Measurements from ENCODE around the gene GDPD4. TPM values are rescaled to one million over a fixed set of nuclear protein-coding genes. Genes with fewer than 3 reads are reported as not detected.
"Not testable (repeated sequence)": the region's sequence is repeated elsewhere in the genome, so short reads cannot be mapped to it uniquely, and the experiment has no call there.

GDPD4 gene
- total and polyA plus RNA-seq, 10 of the 15 experiments (the other 5 are each of a cell fraction or from before 2014, with no cell fraction given), result 0.23 TPM; not detected in 9

- ATAC-seq (no peak), DNase-seq (ENCODE audit: low read depth, low spot score) (no peak), FAIRE-seq (no peak)
- in situ Hi-C loops (cut with MboI), result no loop called here
- no peaks in the 10 kb centered on the region for H3K79me2 ChIP-seq (ENCODE audit: control insufficient read depth, insufficient read depth, low read length)
- no peak overlapping the region for H3K4me3 ChIP-seq
- TF ChIP-seq YY1 (IDR thresholded peaks at IDR 0.05; ENCODE audit: low read depth, low read length), result no peak
- no peak for TF ChIP-seq TARDBP (IDR thresholded peaks at IDR 0.05; ENCODE audit: borderline replicate concordance)
- no peak for TF ChIP-seq SIN3A (IDR thresholded peaks at IDR 0.05; ENCODE audit: low read depth, low read length)
- TF ChIP-seq MXI1 (IDR thresholded peaks at IDR 0.05; ENCODE audit: low read depth, low read length), result no peak
- TF ChIP-seq ELK1 (IDR thresholded peaks at IDR 0.05; ENCODE audit: low read depth, low read length), result no peak
- no peak for TF ChIP-seq MEF2B (IDR thresholded peaks at IDR 0.05; ENCODE audit: partially characterized antibody, poor library complexity, severe bottlenecking)
- TF ChIP-seq SP1 (IDR thresholded peaks at IDR 0.05; ENCODE audit: low read depth, low read length), result no peak
- TF ChIP-seq SIX5 (IDR thresholded peaks at IDR 0.05; ENCODE audit: low read depth, low read length, severe bottlenecking), result no peak
- no peak for TF ChIP-seq SMAD1 (IDR thresholded peaks at IDR 0.05; ENCODE audit: low read depth, partially characterized antibody)
- no peak for TF ChIP-seq HCFC1 (IDR thresholded peaks at IDR 0.05; ENCODE audit: low read length)
- TF ChIP-seq CBX5 (IDR thresholded peaks at IDR 0.05; ENCODE audit: low read depth), result no peak
- no peak for TF ChIP-seq BMI1 (IDR thresholded peaks at IDR 0.05; ENCODE audit: borderline replicate concordance)
- TF ChIP-seq SKIL (IDR thresholded peaks at IDR 0.05; ENCODE audit: low read depth, poor library complexity, severe bottlenecking), result no peak
- H3K4me2 ChIP-seq (ENCODE audit: control insufficient read depth, insufficient read depth), result no peak overlapping the region
- no TSS peak for BruUV-seq (replicated peaks)
- no peaks in the 10 kb centered on the region for H3K9me3 ChIP-seq (replicated peaks; ENCODE audit: control insufficient read depth, insufficient read depth, low read length)
- no peaks in the 10 kb centered on the region for H4K20me1 ChIP-seq (ENCODE audit: control insufficient read depth, insufficient read depth)
- ChIA-PET SMC1A (ENCODE audit: uncharacterized antibody, unreplicated experiment) (interaction anchor here (0.6 to 0.9 kb wide), 2 partner anchors 254 to 256 kb away, joined by 3 read pairs; no protein-coding TSS in a partner anchor), CTCF (no interaction called here), POLR2A (no interaction called here), RAD21 (ENCODE audit: unreplicated experiment) (no interaction called here)
- 21% methylated on average over 5 of the region's 5 CpGs for WGBS (ENCODE audit: insufficient coverage, insufficient replicate concordance, low lambda C conversion rate, missing lambda C conversion rate)
- no peaks in the 10 kb centered on the region for H3K36me3 ChIP-seq (ENCODE audit: control insufficient read depth in 2 of 2, insufficient read depth in 2 of 2, low read length in 1 of 2)
- no peak overlapping the region for H2AFZ ChIP-seq (ENCODE audit: control insufficient read depth, low read depth, low read length)
- no peak overlapping the region for H3K27ac ChIP-seq (ENCODE audit: control insufficient read depth, insufficient read depth)
- no peaks in the 10 kb centered on the region for H3K27me3 ChIP-seq (replicated peaks in 1 of 2; ENCODE audit: control insufficient read depth in 2 of 2, insufficient read depth in 2 of 2, low read length in 1 of 2)
- H3K4me1 ChIP-seq (ENCODE audit: control insufficient read depth, insufficient read depth, low read length), result no peaks in the 10 kb centered on the region
- intact Hi-C loops (cut with micrococcal nuclease; ENCODE audit: unreplicated experiment), result no loop called here
- H3K9ac ChIP-seq (ENCODE audit: control insufficient read depth, insufficient read depth, low read length), result no peak overlapping the region
Measured at GRCh38 chr11:77300695-77301094, 791 bp downstream of the GDPD4 start.

GRCh38 chr11:77300028-77300427 is 1.5 kb downstream of the GDPD4 start:
- RAD21 ChIA-PET (ENCODE audit: unreplicated experiment); intact Hi-C loops (cut with micrococcal nuclease; ENCODE audit: unreplicated experiment); in situ Hi-C loops (cut with MboI); H2AFZ ChIP-seq (ENCODE audit: control insufficient read depth, low read depth, low read length); H3K9ac ChIP-seq (ENCODE audit: control insufficient read depth, insufficient read depth, low read length); H4K20me1 ChIP-seq (ENCODE audit: control insufficient read depth, insufficient read depth); ATAC-seq; SMC1A ChIA-PET (ENCODE audit: uncharacterized antibody, unreplicated experiment); POLR2A ChIA-PET; H3K79me2 ChIP-seq (ENCODE audit: control insufficient read depth, insufficient read depth, low read length); H3K27ac ChIP-seq (ENCODE audit: control insufficient read depth, insufficient read depth); H3K4me2 ChIP-seq (ENCODE audit: control insufficient read depth, insufficient read depth); H3K36me3 ChIP-seq (ENCODE audit: control insufficient read depth in 2 of 2, insufficient read depth in 2 of 2, low read length in 1 of 2); CTCF ChIA-PET; H3K4me3 ChIP-seq; H3K4me1 ChIP-seq (ENCODE audit: control insufficient read depth, insufficient read depth, low read length); BruUV-seq (replicated peaks); DNase-seq (ENCODE audit: low read depth, low spot score); H3K9me3 ChIP-seq (replicated peaks; ENCODE audit: control insufficient read depth, insufficient read depth, low read length); H3K27me3 ChIP-seq (replicated peaks in 1 of 2; ENCODE audit: control insufficient read depth in 2 of 2, insufficient read depth in 2 of 2, low read length in 1 of 2); FAIRE-seq: not testable (repeated sequence)
- WGBS (ENCODE audit: insufficient coverage, insufficient replicate concordance, low lambda C conversion rate, missing lambda C conversion rate), result 63% methylated on average over 6 of the region's 6 CpGs

All from GM12878 (cell line).